Peyer's patch (tissue), 4 donors: Measurements from ENCODE around the gene SF1.

Experiments used
- CTCF ChIP-seq, 6 experiments: fragments of 450-650 bp in 4 of 6; fragments of 200-600 bp in 2 of 6; sonication (generic) in 1 of 6; IDR thresholded peaks; one replicate each; pipeline ENCODE4 v1.5.1; 2017 to 2019; ENCODE audit warnings: antibody characterized with exemption in 6 of 6, mild to moderate bottlenecking in 3 of 6, moderate library complexity in 1 of 6
- POLR2A ChIP-seq, 2 donors: fragments of 450-650 bp; IDR thresholded peaks; one replicate each; pipeline ENCODE4 v1.5.1; 2017; ENCODE audit warnings: antibody characterized with exemption in 2 of 2, mild to moderate bottlenecking in 2 of 2, moderate library complexity in 2 of 2

- no peak for TF ChIP-seq POLR2A (IDR thresholded peaks at IDR 0.05)
- TF ChIP-seq CTCF (IDR thresholded peaks at IDR 0.05) = no peak
These were observed 20.6 kb downstream of the SF1 start for GRCh38 chr11:64757549-64758329.
